ENCODE results near the gene ISM2.

DNA sequence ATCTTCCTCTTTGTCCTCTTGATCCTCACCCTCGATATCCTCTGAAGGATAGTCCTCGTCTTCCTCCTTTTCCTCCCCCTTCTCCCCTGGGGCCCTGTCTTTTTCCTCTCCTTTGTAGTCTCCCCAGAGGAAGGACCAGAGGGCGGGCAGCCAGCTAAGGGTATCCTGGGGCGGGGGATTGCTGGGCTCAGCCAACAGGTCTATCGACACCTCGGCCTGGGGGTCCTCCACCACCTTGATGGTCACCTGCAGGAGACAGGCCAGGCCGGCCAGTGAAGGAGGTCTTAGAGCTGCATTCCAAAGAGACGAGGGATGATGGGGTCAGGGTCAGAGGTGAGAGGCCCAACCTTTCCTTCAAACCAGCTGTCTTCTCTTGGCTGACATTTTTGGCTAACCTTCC, 16.2 kb downstream of the ISM2 start:
- TF ChIP-seq, protein P1, sequence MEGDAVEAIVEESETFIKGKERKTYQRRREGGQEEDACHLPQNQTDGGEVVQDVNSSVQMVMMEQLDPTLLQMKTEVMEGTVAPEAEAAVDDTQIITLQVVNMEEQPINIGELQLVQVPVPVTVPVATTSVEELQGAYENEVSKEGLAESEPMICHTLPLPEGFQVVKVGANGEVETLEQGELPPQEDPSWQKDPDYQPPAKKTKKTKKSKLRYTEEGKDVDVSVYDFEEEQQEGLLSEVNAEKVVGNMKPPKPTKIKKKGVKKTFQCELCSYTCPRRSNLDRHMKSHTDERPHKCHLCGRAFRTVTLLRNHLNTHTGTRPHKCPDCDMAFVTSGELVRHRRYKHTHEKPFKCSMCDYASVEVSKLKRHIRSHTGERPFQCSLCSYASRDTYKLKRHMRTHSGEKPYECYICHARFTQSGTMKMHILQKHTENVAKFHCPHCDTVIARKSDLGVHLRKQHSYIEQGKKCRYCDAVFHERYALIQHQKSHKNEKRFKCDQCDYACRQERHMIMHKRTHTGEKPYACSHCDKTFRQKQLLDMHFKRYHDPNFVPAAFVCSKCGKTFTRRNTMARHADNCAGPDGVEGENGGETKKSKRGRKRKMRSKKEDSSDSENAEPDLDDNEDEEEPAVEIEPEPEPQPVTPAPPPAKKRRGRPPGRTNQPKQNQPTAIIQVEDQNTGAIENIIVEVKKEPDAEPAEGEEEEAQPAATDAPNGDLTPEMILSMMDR (IDR thresholded peaks at IDR 0.05) = no peak
- no peak for TF ChIP-seq POLR2A (IDR thresholded peaks at IDR 0.05)
